HCT116 (cell line): ENCODE measurements around the gene SBF1.

ENCODE experiments used
- CTCF ChIP-seq, 3 experiments: fragments of 200-600 bp in 1 of 3; sonication (generic) in 1 of 3; IDR thresholded peaks in 2 of 3; conservative IDR thresholded peaks in 1 of 3; 2 replicates each; pipeline ENCODE4 v1.5.1; 2012 to 2017; ENCODE audit warnings: low read depth in 2 of 3, low read length in 2 of 3, antibody characterized with exemption in 1 of 3, borderline replicate concordance in 1 of 3, control low read depth in 1 of 3, mild to moderate bottlenecking in 1 of 3, mixed read lengths in 1 of 3, mixed run types in 1 of 3, moderate library complexity in 1 of 3; ENCODE audit not compliant: insufficient read depth in 1 of 3
- JUND ChIP-seq: IDR thresholded peaks from 2 replicates; pipeline ENCODE4 v1.6.1; 2012
- POLR2A ChIP-seq: IDR thresholded peaks from 2 replicates; pipeline ENCODE4 v1.7.0; 2011; ENCODE audit warnings: borderline replicate concordance; ENCODE audit not compliant: insufficient read depth, insufficient read length; ENCODE audit errors: extremely low read depth
- POLR2AphosphoS5 ChIP-seq: IDR thresholded peaks from 2 replicates; pipeline ENCODE4 v1.6.1; 2011; ENCODE audit warnings: mild to moderate bottlenecking, low read depth, low read length, moderate library complexity
- RAD21 ChIP-seq: IDR thresholded peaks from 2 replicates; pipeline ENCODE4 v1.6.1; 2012; ENCODE audit warnings: low read depth, mild to moderate bottlenecking
- SRF ChIP-seq: IDR thresholded peaks from 2 replicates; pipeline ENCODE4 v1.6.1; 2012; ENCODE audit warnings: low read depth
- TCF7L2 ChIP-seq: IDR thresholded peaks from 2 replicates; pipeline ENCODE4 v1.7.0; 2011; ENCODE audit warnings: borderline replicate concordance, inconsistent platforms; ENCODE audit not compliant: insufficient read depth, insufficient read length; ENCODE audit errors: extremely low read depth
- ZNF274 ChIP-seq: fragments of 200-500 bp; sonication (Bioruptor generic); IDR thresholded peaks from 2 replicates; pipeline ENCODE4 v1.6.1; 2014; ENCODE audit warnings: mild to moderate bottlenecking, low read depth, low read length, inconsistent platforms

DNA sequence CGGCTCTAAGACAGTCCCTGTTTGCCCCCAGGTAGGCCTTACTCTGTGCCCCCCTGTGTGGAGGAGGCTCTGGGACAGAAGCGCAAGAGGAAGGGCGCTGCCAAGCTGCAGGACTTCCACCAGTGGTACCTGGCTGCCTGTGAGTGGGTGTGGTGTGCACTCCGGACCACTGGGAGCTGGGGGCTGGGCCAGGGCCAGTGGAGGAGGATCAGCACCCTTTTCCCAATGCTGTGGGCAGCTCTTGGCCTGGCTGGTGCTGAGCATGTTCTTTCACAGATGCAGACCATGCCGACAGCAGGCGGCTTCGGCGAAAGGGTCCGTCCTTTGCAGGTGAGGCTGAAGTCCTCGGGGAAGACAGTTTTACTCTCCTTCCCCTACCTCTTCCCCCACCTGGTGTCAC lies 46.9 kb upstream of the SBF1 start:
- TF ChIP-seq CTCF (IDR thresholded peaks at IDR 0.05 in 2 of 3, conservative IDR thresholded peaks at IDR 0.05 in 1 of 3; ENCODE audit: borderline replicate concordance in 1 of 3, insufficient read depth in 1 of 3, low read depth in 2 of 3, low read length in 2 of 3) (no peak), POLR2A (no peak), TCF7L2 (no peak), RAD21 (no peak), ZNF274 (no peak), JUND (no peak), POLR2AphosphoS5 (no peak), SRF (no peak)
